HL-60 (cell line): ENCODE results near the gene GALNT9.

Experiments
- DNase-seq, 2 experiments: peaks; one replicate each; pipeline ENCODE4 v3.0.0-alpha.2; 2010 to 2020; ENCODE audit warnings: low read depth in 1 of 2, low spot score in 1 of 2
- H3K27ac ChIP-seq: fragments of 250-450 bp; sonication (Bioruptor Pico); replicated peaks from 2 replicates; pipeline ENCODE4 v1.5.1; 2020; ENCODE audit warnings: mild to moderate bottlenecking, moderate library complexity
- H3K27me3 ChIP-seq: fragments of 250-450 bp; sonication (Bioruptor Pico); 2 replicates; pipeline ENCODE4 v1.5.1; 2021; ENCODE audit warnings: mild to moderate bottlenecking, moderate library complexity; ENCODE audit not compliant: insufficient read depth, poor library complexity, severe bottlenecking
- H3K4me3 ChIP-seq: replicated peaks from 2 replicates; pipeline ENCODE4 v1.5.1; 2011; ENCODE audit warnings: mild to moderate bottlenecking, control low read depth, low read length; ENCODE audit not compliant: insufficient read depth
- GABPA ChIP-seq: IDR thresholded peaks from 2 replicates; pipeline ENCODE4 v1.6.1; 2012; ENCODE audit warnings: low read depth
- POLR2AphosphoS5 ChIP-seq: IDR thresholded peaks from 2 replicates; pipeline ENCODE4 v1.6.1; 2012; ENCODE audit warnings: low read depth
- SPI1 ChIP-seq: IDR thresholded peaks from 2 replicates; pipeline ENCODE4 v1.6.1; 2012; ENCODE audit warnings: low read depth, mild to moderate bottlenecking, borderline replicate concordance
- TF ChIP-seq, protein P1 (sequence below): IDR thresholded peaks from 2 replicates; pipeline ENCODE4 v1.6.1; 2012; ENCODE audit warnings: low read depth; ENCODE audit not compliant: insufficient replicate concordance
- TF ChIP-seq, protein P2 (sequence below): IDR thresholded peaks from one replicate; pipeline ENCODE4 v1.5.1; 2011; ENCODE audit warnings: low read length, control low read depth, inconsistent platforms; ENCODE audit not compliant: insufficient read depth

The GALNT9 gene

DNA sequence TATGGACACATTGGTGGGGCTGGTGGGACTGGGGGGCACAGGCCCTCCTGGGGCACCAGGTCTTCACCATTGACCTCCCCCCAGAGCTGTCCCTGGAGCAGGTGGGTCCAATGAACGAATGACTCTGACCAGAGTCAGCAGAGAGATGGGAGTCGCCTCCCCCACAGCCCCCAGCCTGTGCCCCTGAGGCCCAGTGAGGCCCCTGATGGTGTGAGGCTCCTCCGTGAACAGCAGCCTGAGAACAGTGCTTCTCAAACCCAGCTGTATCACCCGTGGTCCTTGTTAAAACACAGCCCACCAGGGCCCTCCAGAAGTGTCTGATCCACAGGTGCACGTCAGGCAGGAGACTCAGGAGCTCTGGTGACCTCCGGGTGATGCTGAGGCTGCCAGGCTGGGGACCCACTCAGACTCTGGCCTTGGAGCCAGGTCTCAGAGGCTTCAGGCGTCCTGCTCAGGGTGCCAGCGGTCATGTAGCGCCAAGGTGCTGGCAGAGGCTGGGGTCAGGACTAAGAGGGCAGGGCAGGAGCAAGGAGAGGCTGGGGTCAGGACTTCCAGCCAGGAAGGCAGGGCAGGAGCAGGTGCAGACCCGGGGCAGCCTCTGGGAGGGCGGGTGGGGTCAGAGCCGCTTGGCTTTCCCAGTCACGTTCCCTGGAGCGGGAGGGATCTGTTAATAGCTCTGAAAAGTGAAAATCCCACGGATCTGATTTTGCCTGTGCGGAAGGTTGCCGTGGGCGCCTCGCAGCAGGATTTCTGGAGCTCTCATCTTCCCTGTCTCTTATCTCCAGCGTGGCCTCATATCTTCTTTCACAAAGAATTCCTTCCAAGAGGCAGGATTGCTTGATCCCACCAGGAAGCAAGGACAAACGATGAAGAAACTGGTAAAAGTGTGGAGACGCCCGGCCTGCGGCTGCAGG, 35.0 kb downstream of the GALNT9 start:
- Histone ChIP-seq H3K27me3 (no peaks in the 10 kb centered on the region), H3K4me3 (no peak overlapping the region), H3K27ac (no peak overlapping the region)
- TF ChIP-seq, protein P1, sequence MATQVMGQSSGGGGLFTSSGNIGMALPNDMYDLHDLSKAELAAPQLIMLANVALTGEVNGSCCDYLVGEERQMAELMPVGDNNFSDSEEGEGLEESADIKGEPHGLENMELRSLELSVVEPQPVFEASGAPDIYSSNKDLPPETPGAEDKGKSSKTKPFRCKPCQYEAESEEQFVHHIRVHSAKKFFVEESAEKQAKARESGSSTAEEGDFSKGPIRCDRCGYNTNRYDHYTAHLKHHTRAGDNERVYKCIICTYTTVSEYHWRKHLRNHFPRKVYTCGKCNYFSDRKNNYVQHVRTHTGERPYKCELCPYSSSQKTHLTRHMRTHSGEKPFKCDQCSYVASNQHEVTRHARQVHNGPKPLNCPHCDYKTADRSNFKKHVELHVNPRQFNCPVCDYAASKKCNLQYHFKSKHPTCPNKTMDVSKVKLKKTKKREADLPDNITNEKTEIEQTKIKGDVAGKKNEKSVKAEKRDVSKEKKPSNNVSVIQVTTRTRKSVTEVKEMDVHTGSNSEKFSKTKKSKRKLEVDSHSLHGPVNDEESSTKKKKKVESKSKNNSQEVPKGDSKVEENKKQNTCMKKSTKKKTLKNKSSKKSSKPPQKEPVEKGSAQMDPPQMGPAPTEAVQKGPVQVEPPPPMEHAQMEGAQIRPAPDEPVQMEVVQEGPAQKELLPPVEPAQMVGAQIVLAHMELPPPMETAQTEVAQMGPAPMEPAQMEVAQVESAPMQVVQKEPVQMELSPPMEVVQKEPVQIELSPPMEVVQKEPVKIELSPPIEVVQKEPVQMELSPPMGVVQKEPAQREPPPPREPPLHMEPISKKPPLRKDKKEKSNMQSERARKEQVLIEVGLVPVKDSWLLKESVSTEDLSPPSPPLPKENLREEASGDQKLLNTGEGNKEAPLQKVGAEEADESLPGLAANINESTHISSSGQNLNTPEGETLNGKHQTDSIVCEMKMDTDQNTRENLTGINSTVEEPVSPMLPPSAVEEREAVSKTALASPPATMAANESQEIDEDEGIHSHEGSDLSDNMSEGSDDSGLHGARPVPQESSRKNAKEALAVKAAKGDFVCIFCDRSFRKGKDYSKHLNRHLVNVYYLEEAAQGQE = no peak
- TF ChIP-seq, protein P2, sequence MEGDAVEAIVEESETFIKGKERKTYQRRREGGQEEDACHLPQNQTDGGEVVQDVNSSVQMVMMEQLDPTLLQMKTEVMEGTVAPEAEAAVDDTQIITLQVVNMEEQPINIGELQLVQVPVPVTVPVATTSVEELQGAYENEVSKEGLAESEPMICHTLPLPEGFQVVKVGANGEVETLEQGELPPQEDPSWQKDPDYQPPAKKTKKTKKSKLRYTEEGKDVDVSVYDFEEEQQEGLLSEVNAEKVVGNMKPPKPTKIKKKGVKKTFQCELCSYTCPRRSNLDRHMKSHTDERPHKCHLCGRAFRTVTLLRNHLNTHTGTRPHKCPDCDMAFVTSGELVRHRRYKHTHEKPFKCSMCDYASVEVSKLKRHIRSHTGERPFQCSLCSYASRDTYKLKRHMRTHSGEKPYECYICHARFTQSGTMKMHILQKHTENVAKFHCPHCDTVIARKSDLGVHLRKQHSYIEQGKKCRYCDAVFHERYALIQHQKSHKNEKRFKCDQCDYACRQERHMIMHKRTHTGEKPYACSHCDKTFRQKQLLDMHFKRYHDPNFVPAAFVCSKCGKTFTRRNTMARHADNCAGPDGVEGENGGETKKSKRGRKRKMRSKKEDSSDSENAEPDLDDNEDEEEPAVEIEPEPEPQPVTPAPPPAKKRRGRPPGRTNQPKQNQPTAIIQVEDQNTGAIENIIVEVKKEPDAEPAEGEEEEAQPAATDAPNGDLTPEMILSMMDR = no peak
- no peak for TF ChIP-seq POLR2AphosphoS5
- no peak for TF ChIP-seq GABPA
- TF ChIP-seq SPI1 = no peak
- no peak for DNase-seq

DNA sequence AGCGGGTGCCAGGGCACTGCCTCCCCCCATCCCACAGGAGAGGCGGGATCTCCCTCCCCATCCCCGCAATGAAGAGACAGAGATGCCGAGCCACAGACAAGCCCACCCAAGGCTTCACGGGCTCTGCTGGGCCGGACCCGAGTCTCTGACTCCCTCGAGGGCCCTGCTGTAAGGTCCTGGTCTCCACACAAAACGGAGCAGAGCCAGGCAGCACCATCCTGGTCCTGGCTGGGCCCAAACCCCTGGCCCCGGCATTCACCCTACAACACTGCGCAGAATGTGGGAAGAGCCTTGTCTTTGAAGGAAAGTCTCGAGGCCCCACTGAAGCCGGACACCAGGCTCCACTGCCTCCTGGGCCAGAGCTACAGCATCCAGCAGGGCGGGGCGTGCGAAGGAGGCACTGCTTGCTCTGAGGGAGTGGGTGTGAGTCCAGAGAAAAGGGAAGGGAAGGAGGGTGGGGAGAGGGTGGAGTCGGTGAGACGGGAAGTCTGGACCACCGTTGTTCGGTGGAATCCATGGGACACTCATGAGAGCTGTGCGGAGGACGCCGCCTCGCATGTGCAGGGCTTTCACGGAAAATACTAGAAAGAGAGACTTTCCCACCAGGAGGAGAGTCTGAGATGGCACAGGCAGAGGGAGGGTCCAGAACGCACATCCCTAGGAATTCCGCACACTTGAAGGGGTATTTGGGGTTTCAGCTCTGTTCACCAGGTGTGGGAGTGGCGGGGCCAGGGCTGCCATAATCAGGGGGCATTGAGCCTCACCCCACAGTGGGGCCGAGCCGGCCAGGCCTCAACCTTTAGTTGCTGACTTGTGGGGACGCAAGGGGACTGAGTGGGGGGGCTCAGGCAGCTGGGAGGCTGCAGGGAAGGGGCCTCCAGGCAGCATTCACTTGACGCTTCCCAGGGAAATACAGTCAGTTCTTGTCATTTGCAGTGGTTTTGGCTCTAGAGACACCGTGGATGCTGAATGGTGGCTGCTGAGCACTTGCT, 36.8 kb downstream of the GALNT9 start:
- Histone ChIP-seq H3K27me3 (no peaks in the 10 kb centered on the region), H3K27ac (no peak overlapping the region), H3K4me3 (no peak overlapping the region)
- no peak for DNase-seq
- TF ChIP-seq POLR2AphosphoS5 (no peak), GABPA (no peak), SPI1 (no peak)
- TF ChIP-seq, protein P1 = no peak
- TF ChIP-seq, protein P2 = no peak

DNA sequence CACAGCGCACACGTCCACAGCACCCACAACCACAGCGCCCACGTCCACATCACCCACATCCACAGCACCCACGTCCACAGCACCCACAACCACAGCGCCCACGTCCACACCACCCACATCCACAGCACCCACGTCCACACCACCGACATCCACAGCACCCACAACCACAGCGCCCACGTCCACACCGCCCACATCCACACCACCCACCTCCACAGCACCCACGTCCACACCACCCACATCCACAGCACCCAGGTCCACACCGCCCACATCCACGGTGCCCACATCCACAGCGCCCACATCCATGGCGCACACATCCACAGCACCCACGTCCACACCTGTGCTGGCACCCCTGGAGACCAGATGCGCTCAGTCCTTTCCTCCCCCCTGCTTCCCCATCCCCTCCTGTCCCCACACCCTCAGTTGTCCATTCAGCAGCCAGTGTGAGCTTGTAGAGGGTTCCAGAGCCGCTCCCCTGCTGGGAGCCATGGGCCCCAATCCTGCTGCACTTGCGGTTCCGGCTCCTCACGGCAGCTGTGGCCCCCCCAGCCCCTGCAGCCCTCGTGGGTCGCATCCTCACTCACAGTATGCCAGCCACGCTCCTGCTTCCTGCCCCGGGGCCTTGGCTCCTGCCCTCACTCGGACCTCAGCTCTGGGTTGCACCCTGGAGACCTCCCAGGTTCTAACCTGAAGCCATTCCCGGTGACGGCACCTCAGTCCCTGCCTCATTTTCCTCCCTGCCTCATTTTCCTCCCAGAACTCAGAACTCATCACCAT, 37.8 kb downstream of the GALNT9 start:
- H3K27me3 ChIP-seq = no peaks in the 10 kb centered on the region
- no peak overlapping the region for H3K27ac ChIP-seq
- no peak overlapping the region for H3K4me3 ChIP-seq
- TF ChIP-seq SPI1 (no peak), POLR2AphosphoS5 (no peak), GABPA (no peak)
- TF ChIP-seq, protein P1 = no peak
- TF ChIP-seq, protein P2 = no peak
- no peak for DNase-seq
